Activated CD8-positive, alpha-beta T cell treated with anti-CD3 and anti-CD28 coated beads for 36 hours (primary cell): Measurements from ENCODE around the gene FLRT2. TPM values are rescaled to one million over a fixed set of nuclear protein-coding genes. Genes with fewer than 3 reads are reported as not detected.

Experiments
- ATAC-seq: fragments of 200-7000 bp; cut with Tn5 transposase; one replicate; pipeline ENCODE4 v1.10.0; 2021; ENCODE audit warnings: mild to moderate bottlenecking, moderate library complexity
- CTCF ChIA-PET: fragments of 350-600 bp; sonication (Branson Sonifier 250); formaldehyde crosslinking; loops from one replicate; lab custom pipeline; 2021; ENCODE audit warnings: antibody characterized with exemption; lab: Charles Lee
- POLR2A ChIA-PET: fragments of 350-600 bp; sonication (Branson Sonifier 250); formaldehyde crosslinking; loops from one replicate; lab custom pipeline; 2021; ENCODE audit warnings: antibody characterized with exemption; lab: Charles Lee
- DNase-seq: peaks from one replicate; pipeline ENCODE4 v3.0.0-alpha.2; 2020
- H3K27ac Mint-ChIP-seq: one replicate; pipeline ENCODE4 v1.8.0; 2021; ENCODE audit warnings: mild to moderate bottlenecking, mixed read lengths
- H3K27me3 Mint-ChIP-seq: one replicate; pipeline ENCODE4 v1.8.0; 2021; ENCODE audit warnings: mixed read lengths
- H3K36me3 Mint-ChIP-seq: one replicate; pipeline ENCODE4 v1.8.0; 2021; ENCODE audit warnings: low read depth, mixed read lengths
- H3K4me1 Mint-ChIP-seq: one replicate; pipeline ENCODE4 v1.8.0; 2021; ENCODE audit warnings: low read depth, mixed read lengths
- H3K4me3 Mint-ChIP-seq: one replicate; pipeline ENCODE4 v1.8.0; 2021; ENCODE audit warnings: mild to moderate bottlenecking, moderate library complexity, mixed read lengths
- H3K9me3 Mint-ChIP-seq: one replicate; pipeline ENCODE4 v1.8.0; 2021; ENCODE audit warnings: mixed read lengths
- CTCF ChIP-seq: fragments of 200-600 bp; IDR thresholded peaks from one replicate; pipeline ENCODE4 v1.8.0; 2022; ENCODE audit warnings: antibody characterized with exemption, mild to moderate bottlenecking
- intact Hi-C: fragments of 100-400 bp; cut with micrococcal nuclease; formaldehyde crosslinking; loops from one replicate; pipeline ENCODE4 v1.10.0; 2022
- total RNA-seq, 2 experiments: library from RNA; stranded (reverse); gene quantifications; one replicate each; pipeline ENCODE4 v1.2.3, GENCODE V29; 2021

The FLRT2 gene
- total RNA-seq, 2 experiments from 2014 or later: not detected

GRCh38 chr14:85542623-85543022 is 12.7 kb downstream of the FLRT2 start:
- Mint-ChIP-seq H3K4me1 (no peaks in the 10 kb centered on the region), H3K27me3 (peaks cover 2% of the 10 kb centered on the region), H3K4me3 (no peak overlapping the region), H3K27ac (no peak overlapping the region), H3K36me3 (no peaks in the 10 kb centered on the region), H3K9me3 (no peaks in the 10 kb centered on the region)
- no peak for TF ChIP-seq CTCF
- ChIA-PET CTCF (no interaction called here), POLR2A (interaction anchor here (0.6 kb wide), 1 partner anchor 615 kb away, joined by 3 read pairs; no protein-coding TSS in a partner anchor)
- intact Hi-C loops: no loop called here
- no peak for ATAC-seq
- no peak for DNase-seq

DNA sequence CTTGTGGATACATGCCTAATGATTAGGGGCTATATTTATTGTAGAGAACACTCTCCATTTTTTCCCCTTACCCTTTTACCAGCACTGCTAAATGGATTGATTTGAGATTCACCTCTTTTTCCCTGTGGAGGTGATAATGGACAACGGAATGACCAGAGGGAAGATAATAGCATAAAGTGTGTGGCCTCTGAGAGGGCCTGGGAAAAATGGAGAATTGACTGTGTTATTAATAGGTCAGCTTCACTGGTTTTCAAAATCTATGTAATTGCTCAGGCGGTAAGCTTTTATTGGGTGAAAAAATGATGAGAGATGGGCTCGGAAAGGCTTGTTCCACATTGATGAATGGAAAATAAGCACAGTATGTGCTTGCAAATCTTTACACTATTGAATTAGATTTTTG is 15.8 kb downstream of the FLRT2 start:
- H3K4me1 Mint-ChIP-seq: no peaks in the 10 kb centered on the region
- H3K4me3 Mint-ChIP-seq: no peak overlapping the region
- intact Hi-C loops: no loop called here
- no peaks in the 10 kb centered on the region for H3K36me3 Mint-ChIP-seq
- ATAC-seq: no peak
- no peaks in the 10 kb centered on the region for H3K27me3 Mint-ChIP-seq
- no peak for TF ChIP-seq CTCF
- ChIA-PET POLR2A (no interaction called here), CTCF (interaction anchor here (0.9 kb wide), 1 partner anchor 10 kb away, joined by 3 read pairs; no protein-coding TSS in a partner anchor)
- DNase-seq: no peak
- no peak overlapping the region for H3K27ac Mint-ChIP-seq
- no peaks in the 10 kb centered on the region for H3K9me3 Mint-ChIP-seq

DNA sequence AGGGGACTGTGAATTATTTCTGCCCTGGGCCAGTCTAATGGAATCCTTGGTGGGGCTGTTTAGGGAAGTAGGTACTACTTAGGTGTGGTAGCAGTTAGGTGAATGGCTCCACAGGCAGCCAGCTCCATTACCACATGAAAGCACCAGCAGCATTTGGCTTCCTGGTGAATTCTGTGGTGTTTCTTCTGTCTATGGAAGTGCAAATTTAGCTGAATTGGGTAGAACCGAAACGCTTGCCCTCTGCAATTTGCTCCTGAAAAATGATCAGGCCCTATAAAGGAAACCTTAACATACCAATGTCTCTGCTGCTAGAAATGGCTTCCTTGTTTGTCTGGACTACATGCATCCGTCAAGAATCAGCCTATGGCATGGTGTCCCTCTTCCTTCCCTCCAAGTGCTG is 16.4 kb downstream of the FLRT2 start:
- CTCF ChIA-PET: interaction anchor here (0.9 kb wide), 1 partner anchor 11 kb away, joined by 3 read pairs; no protein-coding TSS in a partner anchor

GRCh38 chr14:85549697-85550096 is 19.8 kb downstream of the FLRT2 start:
- Mint-ChIP-seq H3K36me3 (no peaks in the 10 kb centered on the region), H3K4me3 (no peak overlapping the region), H3K9me3 (no peaks in the 10 kb centered on the region), H3K27me3 (no peaks in the 10 kb centered on the region), H3K4me1 (no peaks in the 10 kb centered on the region), H3K27ac (no peak overlapping the region)
- ChIA-PET CTCF (no interaction called here), POLR2A (no interaction called here)
- TF ChIP-seq CTCF: no peak
- intact Hi-C loops: loop anchor here (10.0 kb wide), 1 partner anchor 275 kb away; no protein-coding TSS in a partner anchor
- no peak for ATAC-seq
- DNase-seq: no peak

More for the DNA sequence above, 16.4 kb downstream of the FLRT2 start:
- no peaks in the 10 kb centered on the region for H3K9me3 Mint-ChIP-seq
- no peak for DNase-seq
- no peak overlapping the region for H3K27ac Mint-ChIP-seq
- H3K27me3 Mint-ChIP-seq: no peaks in the 10 kb centered on the region
- H3K4me3 Mint-ChIP-seq: no peak overlapping the region
- POLR2A ChIA-PET: no interaction called here
- no peak for TF ChIP-seq CTCF
- H3K4me1 Mint-ChIP-seq: no peaks in the 10 kb centered on the region
- ATAC-seq: no peak
- H3K36me3 Mint-ChIP-seq: no peaks in the 10 kb centered on the region
- intact Hi-C loops: no loop called here

DNA sequence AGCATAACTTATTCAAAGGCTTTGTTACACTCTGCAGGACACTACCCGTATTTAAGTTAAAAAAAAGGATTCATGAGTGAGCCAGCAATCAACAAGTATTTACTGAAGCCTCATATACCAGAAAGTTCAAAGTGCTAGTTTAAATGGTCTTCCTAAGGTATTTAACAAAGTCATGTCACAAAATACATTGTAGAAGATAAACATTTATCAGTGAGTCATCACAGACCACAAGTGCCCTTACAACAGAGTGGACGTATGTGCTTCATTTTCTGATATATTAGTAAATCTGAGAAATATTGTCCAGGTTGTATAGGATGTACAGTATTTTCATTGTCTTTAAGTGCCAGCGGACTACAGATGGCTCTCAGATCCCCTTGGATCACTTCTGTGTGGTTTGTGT is 24.2 kb downstream of the FLRT2 start:
- CTCF ChIA-PET: no interaction called here
- no peak for ATAC-seq

More for the DNA sequence above, 24.2 kb downstream of the FLRT2 start:
- DNase-seq: no peak
- no peak overlapping the region for H3K27ac Mint-ChIP-seq
- intact Hi-C loops: loop anchor here (10.0 kb wide), 1 partner anchor 271 kb away; no protein-coding TSS in a partner anchor
- H3K4me1 Mint-ChIP-seq: no peaks in the 10 kb centered on the region
- POLR2A ChIA-PET: no interaction called here
- H3K36me3 Mint-ChIP-seq: no peaks in the 10 kb centered on the region
- no peaks in the 10 kb centered on the region for H3K27me3 Mint-ChIP-seq
- H3K9me3 Mint-ChIP-seq: peaks cover 6% of the 10 kb centered on the region
- no peak overlapping the region for H3K4me3 Mint-ChIP-seq
- no peak for TF ChIP-seq CTCF
